Endothelial cell of umbilical vein (primary cell): Measurements from ENCODE around the gene GIPR. TPM values are rescaled to one million over a fixed set of nuclear protein-coding genes. Genes with fewer than 3 reads are reported as not detected.

Experiments used
- BruUV-seq: library from RNA; stranded (reverse); fragments of 400-500 nt; replicated peaks from 2 replicates; lab custom pipeline; 2021; lab: Mats Ljungman, UMichigan
- CTCF ChIA-PET: fragments of 300-600, 350-600 bp; sonication (Branson Sonifier 250); formaldehyde crosslinking; loops from one replicate; lab custom pipeline; 2021; ENCODE audit warnings: antibody characterized with exemption, inconsistent platforms; lab: Charles Lee
- POLR2A ChIA-PET: fragments of 300-600, 350-600 bp; sonication (Branson Sonifier 250); formaldehyde crosslinking; loops from one replicate; lab custom pipeline; 2021; ENCODE audit warnings: antibody characterized with exemption, inconsistent platforms; lab: Charles Lee
- DNase-seq: peaks from one replicate; pipeline ENCODE4 v3.0.0-alpha.2; 2011; ENCODE audit warnings: low read depth, low spot score
- FAIRE-seq: peaks from 2 replicates; lab custom pipeline; 2011; peaks lifted over from hg19 to GRCh38; lab: Jason Lieb, UNC
- H2AFZ ChIP-seq: 2 replicates; pipeline ENCODE4 v1.6.0; 2012; ENCODE audit warnings: low read depth, low read length, control low read depth, inconsistent platforms
- H3K27ac ChIP-seq: 2 replicates; pipeline ENCODE4 v1.5.1; 2011; ENCODE audit warnings: low read depth, mild to moderate bottlenecking, control low read depth, low read length, moderate library complexity; ENCODE audit not compliant: insufficient read depth
- H3K27me3 ChIP-seq, 2 experiments: 2 replicates each; pipeline versions ENCODE4 v1.6.0 to v1.6.1; 2011; ENCODE audit warnings: low read length in 2 of 2, mixed read lengths in 1 of 2; ENCODE audit not compliant: control insufficient read depth in 2 of 2, insufficient read depth in 2 of 2
- H3K36me3 ChIP-seq, 2 experiments: 2 replicates in 1 of 2; 3 replicates in 1 of 2; pipeline ENCODE4 v1.5.1; 2011; ENCODE audit warnings: low read length in 2 of 2, mild to moderate bottlenecking in 1 of 2, moderate library complexity in 1 of 2; ENCODE audit not compliant: control insufficient read depth in 2 of 2, insufficient read depth in 2 of 2; ENCODE audit errors: extremely low read depth in 1 of 2
- H3K4me1 ChIP-seq: 3 replicates; pipeline ENCODE4 v1.5.1; 2011; ENCODE audit warnings: mild to moderate bottlenecking, low read length; ENCODE audit not compliant: control insufficient read depth, insufficient read depth; ENCODE audit errors: extremely low read depth
- H3K4me2 ChIP-seq: 2 replicates; pipeline ENCODE4 v1.6.1; 2011; ENCODE audit warnings: low read length, control low read depth, mixed read lengths; ENCODE audit not compliant: insufficient read depth
- H3K4me3 ChIP-seq, 3 experiments: fragments of 200-600 bp in 1 of 3; sonication (generic), shearing (Covaris generic) in 1 of 3; replicated peaks in 1 of 3; 2 replicates each; pipeline ENCODE4 v1.5.1; 2011 to 2016; ENCODE audit warnings: control low read depth in 3 of 3, low read length in 3 of 3, mild to moderate bottlenecking in 2 of 3, inconsistent platforms in 1 of 3, low read depth in 1 of 3, moderate library complexity in 1 of 3; ENCODE audit not compliant: insufficient read depth in 1 of 3
- H3K79me2 ChIP-seq: 2 replicates; pipeline ENCODE4 v1.6.0; 2012; ENCODE audit warnings: low read length, inconsistent platforms; ENCODE audit not compliant: control insufficient read depth, insufficient read depth
- H3K9ac ChIP-seq: replicated peaks from 2 replicates; pipeline ENCODE3; 2011; ENCODE audit warnings: low read length, control low read depth; ENCODE audit not compliant: insufficient read depth; ENCODE audit errors: extremely low read depth
- H3K9me1 ChIP-seq: replicated peaks from 3 replicates; pipeline ENCODE4 v1.6.0; 2011; ENCODE audit warnings: mild to moderate bottlenecking, low read length; ENCODE audit not compliant: control insufficient read depth, insufficient read depth; ENCODE audit errors: extremely low read depth
- H3K9me3 ChIP-seq: replicated peaks from 2 replicates; pipeline ENCODE4 v1.5.1; 2012; ENCODE audit warnings: low read length, inconsistent platforms; ENCODE audit not compliant: control insufficient read depth, insufficient read depth
- H4K20me1 ChIP-seq: replicated peaks from 2 replicates; pipeline ENCODE3; 2011; ENCODE audit warnings: mild to moderate bottlenecking, low read length; ENCODE audit not compliant: control insufficient read depth, insufficient read depth; ENCODE audit errors: extremely low read depth
- EZH2 ChIP-seq: IDR thresholded peaks from 2 replicates; pipeline ENCODE4 v1.6.1; 2012; ENCODE audit warnings: borderline replicate concordance, low read depth, mild to moderate bottlenecking, moderate library complexity, low read length, inconsistent platforms; ENCODE audit not compliant: severe bottlenecking
- GATA2 ChIP-seq: IDR thresholded peaks from 2 replicates; pipeline ENCODE4 v1.7.0; 2011; ENCODE audit warnings: low read depth, mild to moderate bottlenecking, moderate library complexity, mixed read lengths, low read length; ENCODE audit not compliant: insufficient read length, insufficient read depth
- JUN ChIP-seq: IDR thresholded peaks from 2 replicates; pipeline ENCODE4 v1.6.1; 2011; ENCODE audit warnings: borderline replicate concordance, low read depth; ENCODE audit not compliant: insufficient read length, insufficient read depth
- MYC ChIP-seq: IDR thresholded peaks from one replicate; pipeline ENCODE4 v1.6.1; 2011; ENCODE audit warnings: mild to moderate bottlenecking, low read depth, low read length
- POLR2A ChIP-seq: IDR thresholded peaks from 2 replicates; pipeline ENCODE4 v1.6.1; 2012; ENCODE audit warnings: low read depth, mild to moderate bottlenecking, control low read depth, low read length
- POLR2AphosphoS5 ChIP-seq: IDR thresholded peaks from 2 replicates; pipeline ENCODE4 v1.6.1; 2012; ENCODE audit warnings: low read depth, mild to moderate bottlenecking, control low read depth, low read length, moderate library complexity; ENCODE audit not compliant: insufficient read depth
- dilution Hi-C: fragments of 300-500 bp; cut with MboI; formaldehyde crosslinking; loops from one replicate; pipeline ENCODE4 v1.15.0; 2019; ENCODE audit warnings: low sequenced_read_pairs; ENCODE audit not compliant: extremely low pct_ligation_motif_present
- intact Hi-C: fragments of 100-400 bp; cut with micrococcal nuclease; formaldehyde crosslinking; loops from one replicate; pipeline ENCODE4 v1.10.0; 2022
- polyA plus RNA-seq, 4 experiments: library from polyadenylated mRNA; depleted of rRNA in 3 of 4; stranded (reverse) in 3 of 4; unstranded in 1 of 4; fragments of >200 nt; gene quantifications; 2 replicates each; pipeline versions ENCODE4 v1.2.1 to v1.2.3, GENCODE V29; 2011 to 2012; ENCODE audit warnings: missing spikeins in 1 of 4
- total RNA-seq: library from RNA; stranded (reverse); gene quantifications from 2 replicates; pipeline ENCODE4 v1.2.3, GENCODE V29; 2021
- TF ChIP-seq, protein P1 (sequence below), 2 donors: IDR thresholded peaks; 1 replicate in 1 of 2; 2 replicates in 1 of 2; pipeline ENCODE4 v1.5.1; 2011; ENCODE audit warnings: low read length in 2 of 2, mild to moderate bottlenecking in 2 of 2, moderate library complexity in 2 of 2, control low read depth in 1 of 2, inconsistent platforms in 1 of 2, low read depth in 1 of 2; ENCODE audit not compliant: insufficient read depth in 1 of 2; ENCODE audit errors: extremely low read depth in 1 of 2
- TF ChIP-seq, protein P2 (sequence below): IDR thresholded peaks from 2 replicates; pipeline ENCODE4 v1.6.1; 2011; ENCODE audit not compliant: insufficient read depth, insufficient read length

The GIPR gene
- total and polyA plus RNA-seq, 2 donors (not counting 3 experiments of a cell fraction or from before 2014, with no cell fraction given): not detected

DNA sequence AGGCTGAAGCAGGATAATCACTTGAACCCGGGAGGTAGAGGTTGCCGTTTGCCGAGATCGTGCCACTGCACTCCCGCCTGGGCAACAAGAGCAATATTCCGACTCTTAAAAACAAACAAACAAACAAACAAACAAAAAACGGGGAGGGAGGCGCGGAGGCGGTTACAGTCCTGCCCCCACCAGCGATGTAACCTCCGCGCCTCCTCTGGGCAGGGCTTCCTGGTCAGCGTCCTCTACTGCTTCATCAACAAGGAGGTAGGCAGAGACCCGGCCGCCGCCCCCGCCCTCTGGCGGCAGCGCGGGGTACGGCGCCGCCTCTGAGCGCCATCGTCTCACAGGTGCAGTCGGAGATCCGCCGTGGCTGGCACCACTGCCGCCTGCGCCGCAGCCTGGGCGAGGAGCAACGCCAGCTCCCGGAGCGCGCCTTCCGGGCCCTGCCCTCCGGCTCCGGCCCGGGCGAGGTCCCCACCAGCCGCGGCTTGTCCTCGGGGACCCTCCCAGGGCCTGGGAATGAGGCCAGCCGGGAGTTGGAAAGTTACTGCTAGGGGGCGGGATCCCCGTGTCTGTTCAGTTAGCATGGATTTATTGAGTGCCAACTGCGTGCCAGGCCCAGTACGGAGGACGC, 13.5 kb downstream of the GIPR start:
- Histone ChIP-seq H3K27me3 (no peaks in the 10 kb centered on the region), H4K20me1 (no peaks in the 10 kb centered on the region), H3K36me3 (peaks cover 0 to 11% of the 10 kb centered on the region in 2 experiments), H3K9me3 (no peaks in the 10 kb centered on the region), H3K4me2 (peak overlapping the region; percentile 76), H3K9me1 (no peaks in the 10 kb centered on the region), H2AFZ (peak overlapping the region; percentile 96), H3K9ac (no peak overlapping the region), H3K79me2 (no peaks in the 10 kb centered on the region), H3K4me1 (peaks cover 11% of the 10 kb centered on the region), H3K4me3 (peak overlapping the region; percentile 23 to 55 (median 36)), H3K27ac (no peak overlapping the region)
- intact Hi-C loops: loop anchor here (1.0 kb wide), 1 partner anchor 11 kb away; the partner anchor contains the start of gene QPCTL
- dilution Hi-C loops: no loop called here
- BruUV-seq: no TSS peak
- DNase-seq (peak; percentile 92), FAIRE-seq (peak; percentile 90)
- CTCF ChIA-PET: interaction anchor here (1.1 to 5.3 kb wide), 6 partner anchors 11 to 242 kb away, joined by 4 to 55 read pairs (median 6); partner anchors contain the start of genes QPCTL and SNRPD2
- TF ChIP-seq POLR2A: no peak
- TF ChIP-seq POLR2AphosphoS5: peak; percentile 62
- TF ChIP-seq MYC: no peak
- TF ChIP-seq EZH2: no peak
- no peak for TF ChIP-seq GATA2
- TF ChIP-seq, protein P1, sequence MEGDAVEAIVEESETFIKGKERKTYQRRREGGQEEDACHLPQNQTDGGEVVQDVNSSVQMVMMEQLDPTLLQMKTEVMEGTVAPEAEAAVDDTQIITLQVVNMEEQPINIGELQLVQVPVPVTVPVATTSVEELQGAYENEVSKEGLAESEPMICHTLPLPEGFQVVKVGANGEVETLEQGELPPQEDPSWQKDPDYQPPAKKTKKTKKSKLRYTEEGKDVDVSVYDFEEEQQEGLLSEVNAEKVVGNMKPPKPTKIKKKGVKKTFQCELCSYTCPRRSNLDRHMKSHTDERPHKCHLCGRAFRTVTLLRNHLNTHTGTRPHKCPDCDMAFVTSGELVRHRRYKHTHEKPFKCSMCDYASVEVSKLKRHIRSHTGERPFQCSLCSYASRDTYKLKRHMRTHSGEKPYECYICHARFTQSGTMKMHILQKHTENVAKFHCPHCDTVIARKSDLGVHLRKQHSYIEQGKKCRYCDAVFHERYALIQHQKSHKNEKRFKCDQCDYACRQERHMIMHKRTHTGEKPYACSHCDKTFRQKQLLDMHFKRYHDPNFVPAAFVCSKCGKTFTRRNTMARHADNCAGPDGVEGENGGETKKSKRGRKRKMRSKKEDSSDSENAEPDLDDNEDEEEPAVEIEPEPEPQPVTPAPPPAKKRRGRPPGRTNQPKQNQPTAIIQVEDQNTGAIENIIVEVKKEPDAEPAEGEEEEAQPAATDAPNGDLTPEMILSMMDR (IDR thresholded peaks at IDR 0.05; ENCODE audit: extremely low read depth in 1 of 2, insufficient read depth in 1 of 2, low read depth in 1 of 2, low read length in 2 of 2): peak; percentile 94 to 98
- TF ChIP-seq, protein P2, sequence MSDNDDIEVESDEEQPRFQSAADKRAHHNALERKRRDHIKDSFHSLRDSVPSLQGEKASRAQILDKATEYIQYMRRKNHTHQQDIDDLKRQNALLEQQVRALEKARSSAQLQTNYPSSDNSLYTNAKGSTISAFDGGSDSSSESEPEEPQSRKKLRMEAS: no peak
- TF ChIP-seq JUN: no peak
- POLR2A ChIA-PET: no interaction called here
